ENCODE measurements around the gene EEFSEC. TPM values are rescaled to one million over a fixed set of nuclear protein-coding genes. Genes with fewer than 3 reads are reported as not detected.

Gene EEFSEC
- total RNA-seq, 1 donor from 2014 or later, result 0.92 TPM

DNA sequence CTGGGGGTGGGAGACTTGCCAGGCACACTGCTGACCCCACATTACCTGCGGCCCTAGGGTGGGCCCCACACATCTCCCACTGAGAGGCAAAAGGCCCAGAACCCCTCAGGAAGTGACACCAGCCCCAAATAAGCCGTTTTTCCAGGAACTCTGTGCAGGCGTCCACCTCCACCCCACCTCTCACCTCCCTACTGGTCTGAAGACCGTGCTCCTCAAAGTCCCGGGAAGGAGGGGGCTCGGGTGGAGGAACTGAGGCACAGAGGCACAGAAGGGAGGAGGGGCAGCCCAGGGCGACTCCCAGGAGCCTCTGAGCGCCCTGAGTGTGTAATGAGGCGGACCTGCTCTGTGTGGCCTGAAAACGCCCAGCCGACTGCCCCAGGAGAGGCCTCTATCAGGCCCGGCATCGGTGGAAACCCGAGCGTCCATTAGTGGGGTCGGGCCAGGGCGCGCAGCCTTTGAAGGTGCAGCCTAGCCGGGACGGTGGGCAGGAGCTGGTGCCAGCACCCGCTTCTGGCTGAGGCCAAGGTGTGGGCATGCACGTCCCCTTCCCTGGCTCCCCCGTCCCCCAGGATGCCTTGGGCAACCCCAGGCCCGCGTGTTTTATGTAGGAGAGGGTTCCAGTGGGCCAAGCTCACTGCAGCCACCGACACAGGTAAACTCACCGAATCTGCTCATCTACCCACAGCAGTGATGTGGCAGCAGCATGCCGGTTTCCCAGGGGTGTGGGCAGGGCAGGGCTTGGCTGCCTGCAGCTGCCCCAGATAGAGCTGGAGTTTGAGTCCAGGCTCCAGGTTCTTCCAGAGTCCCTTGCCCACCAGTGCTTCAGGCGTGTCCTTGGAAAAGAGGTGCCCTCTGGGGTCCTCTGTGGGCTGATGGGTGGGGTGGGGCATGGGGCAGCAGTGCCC lies 257.6 kb downstream of the EEFSEC start:
- peaks cover 12% of the 10 kb centered on the region for H3K27me3 Mint-ChIP-seq (ENCODE audit: insufficient read depth, low read depth)
- Histone ChIP-seq H3F3A (ENCODE audit: low read depth) (peaks cover 12% of the 10 kb centered on the region), H2AFZ (replicated peaks) (no peak overlapping the region), H3K9ac (no peak overlapping the region), H3K4me3 (no peak overlapping the region), H3K9me3 (ENCODE audit: low read depth) (no peaks in the 10 kb centered on the region), H4K20me1 (ENCODE audit: low read depth) (no peaks in the 10 kb centered on the region), H3K27me3 (no peaks in the 10 kb centered on the region), H3K4me1 (peaks cover 18% of the 10 kb centered on the region), H3K79me2 (ENCODE audit: low read depth) (no peaks in the 10 kb centered on the region), H3K36me3 (no peaks in the 10 kb centered on the region), H3K27ac (no peak overlapping the region), H3K4me2 (no peak overlapping the region)
- peaks cover 21% of the 10 kb centered on the region for H3K4me1 Mint-ChIP-seq
- H3K9me3 Mint-ChIP-seq, result no peaks in the 10 kb centered on the region
- H3K36me3 Mint-ChIP-seq, result peaks cover 2% of the 10 kb centered on the region
- no peak overlapping the region for H3K27ac Mint-ChIP-seq
- DNase-seq (ENCODE audit: low spot score), result no peak
- H3K4me3 Mint-ChIP-seq, result no peak overlapping the region
- no peak for TF ChIP-seq EZH2 (IDR thresholded peaks at IDR 0.05)
- TF ChIP-seq EZH2phosphoT487 (IDR thresholded peaks at IDR 0.05), result no peak
- TF ChIP-seq, protein P1, sequence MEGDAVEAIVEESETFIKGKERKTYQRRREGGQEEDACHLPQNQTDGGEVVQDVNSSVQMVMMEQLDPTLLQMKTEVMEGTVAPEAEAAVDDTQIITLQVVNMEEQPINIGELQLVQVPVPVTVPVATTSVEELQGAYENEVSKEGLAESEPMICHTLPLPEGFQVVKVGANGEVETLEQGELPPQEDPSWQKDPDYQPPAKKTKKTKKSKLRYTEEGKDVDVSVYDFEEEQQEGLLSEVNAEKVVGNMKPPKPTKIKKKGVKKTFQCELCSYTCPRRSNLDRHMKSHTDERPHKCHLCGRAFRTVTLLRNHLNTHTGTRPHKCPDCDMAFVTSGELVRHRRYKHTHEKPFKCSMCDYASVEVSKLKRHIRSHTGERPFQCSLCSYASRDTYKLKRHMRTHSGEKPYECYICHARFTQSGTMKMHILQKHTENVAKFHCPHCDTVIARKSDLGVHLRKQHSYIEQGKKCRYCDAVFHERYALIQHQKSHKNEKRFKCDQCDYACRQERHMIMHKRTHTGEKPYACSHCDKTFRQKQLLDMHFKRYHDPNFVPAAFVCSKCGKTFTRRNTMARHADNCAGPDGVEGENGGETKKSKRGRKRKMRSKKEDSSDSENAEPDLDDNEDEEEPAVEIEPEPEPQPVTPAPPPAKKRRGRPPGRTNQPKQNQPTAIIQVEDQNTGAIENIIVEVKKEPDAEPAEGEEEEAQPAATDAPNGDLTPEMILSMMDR (IDR thresholded peaks at IDR 0.05), result no peak

DNA sequence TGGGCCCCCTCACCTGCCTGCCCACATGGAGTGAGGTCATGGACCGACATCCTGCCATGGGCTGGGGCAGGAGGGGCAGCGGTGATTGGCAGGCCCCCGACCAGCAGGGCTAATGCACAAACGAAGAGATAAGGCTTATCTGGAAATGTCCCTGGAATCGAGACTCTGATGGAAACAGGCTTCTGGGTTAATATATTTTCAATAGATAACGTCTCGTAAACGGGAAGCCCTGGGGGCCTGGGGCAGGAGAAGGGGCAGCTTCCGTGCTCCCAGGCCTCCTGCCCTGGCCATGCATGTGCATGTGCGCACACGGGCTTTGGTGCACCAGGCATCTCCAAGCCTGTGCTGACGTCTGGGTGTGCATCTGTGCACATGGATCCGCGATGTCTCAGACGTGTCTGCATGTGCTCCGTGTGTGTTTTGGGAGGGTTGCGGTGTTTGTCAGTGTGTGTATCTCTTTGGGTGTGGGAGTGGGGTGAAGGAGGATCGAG lies 258.3 kb downstream of the EEFSEC start:
- peak overlapping the region; percentile 6 for H3K4me3 Mint-ChIP-seq
- Histone ChIP-seq H2AFZ (replicated peaks) (no peak overlapping the region), H3K27ac (no peak overlapping the region), H3K36me3 (no peaks in the 10 kb centered on the region), H3K4me3 (no peak overlapping the region), H3K79me2 (ENCODE audit: low read depth) (no peaks in the 10 kb centered on the region), H3K4me2 (no peak overlapping the region), H4K20me1 (ENCODE audit: low read depth) (no peaks in the 10 kb centered on the region), H3K9ac (no peak overlapping the region), H3K9me3 (ENCODE audit: low read depth) (no peaks in the 10 kb centered on the region), H3F3A (ENCODE audit: low read depth) (peaks cover 12% of the 10 kb centered on the region), H3K27me3 (no peaks in the 10 kb centered on the region), H3K4me1 (peaks cover 18% of the 10 kb centered on the region)
- H3K27ac Mint-ChIP-seq, result peak overlapping the region; percentile 5
- TF ChIP-seq EZH2phosphoT487 (IDR thresholded peaks at IDR 0.05) (no peak), EZH2 (IDR thresholded peaks at IDR 0.05) (no peak)
- TF ChIP-seq, protein P1 (IDR thresholded peaks at IDR 0.05), result no peak
- peaks cover 9% of the 10 kb centered on the region for H3K27me3 Mint-ChIP-seq (ENCODE audit: insufficient read depth, low read depth)
- peaks cover 21% of the 10 kb centered on the region for H3K4me1 Mint-ChIP-seq
- no peak for DNase-seq (ENCODE audit: low spot score)
- H3K9me3 Mint-ChIP-seq, result no peaks in the 10 kb centered on the region
- H3K36me3 Mint-ChIP-seq, result peaks cover 2% of the 10 kb centered on the region

DNA sequence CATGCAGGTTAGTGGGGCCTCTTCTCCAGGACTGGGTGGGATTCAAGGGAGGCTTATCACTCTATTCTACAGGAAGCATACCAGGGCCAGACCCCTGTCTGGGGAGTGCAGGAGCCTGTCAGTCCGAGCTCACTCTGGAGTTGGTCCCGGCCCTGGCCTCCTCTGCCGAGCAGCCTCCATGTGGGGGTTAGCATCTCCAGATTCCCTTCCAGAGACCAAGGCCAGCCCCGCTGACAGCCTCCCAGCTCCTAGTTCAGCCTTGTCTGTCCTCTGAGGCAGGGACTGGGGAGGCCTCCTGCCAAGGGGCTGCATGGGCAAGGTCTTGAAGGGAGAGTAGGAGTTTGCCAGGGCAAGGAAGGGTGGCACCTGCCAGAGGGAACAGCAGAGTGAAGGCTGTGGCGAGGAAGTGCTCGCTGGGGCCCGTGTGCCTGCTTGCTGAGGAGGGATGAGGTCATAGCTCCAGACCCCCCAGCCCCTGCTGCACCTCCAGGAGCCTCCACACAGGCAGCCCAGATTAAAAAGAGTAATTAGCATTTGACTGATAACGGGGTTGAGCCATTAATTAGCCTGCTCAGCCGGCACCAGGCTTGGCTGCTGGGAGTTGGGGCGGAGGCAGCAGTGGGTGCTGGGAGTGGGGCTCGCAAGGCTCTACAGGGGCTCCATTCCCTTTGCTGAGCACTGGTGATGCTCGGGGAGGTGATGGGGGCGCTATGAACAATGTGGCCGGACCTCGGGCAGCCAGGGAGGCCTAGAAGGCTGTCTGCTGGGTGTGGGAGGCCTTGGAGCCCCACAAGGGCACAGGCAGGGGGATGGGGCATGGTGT lies 259.1 kb downstream of the EEFSEC start:
- no peaks in the 10 kb centered on the region for H3K36me3 Mint-ChIP-seq
- peak overlapping the region; percentile 12 for H2AFZ ChIP-seq (replicated peaks)
- H3F3A ChIP-seq (ENCODE audit: low read depth), result peaks cover 12% of the 10 kb centered on the region
- peak overlapping the region; percentile 25 for H3K27ac Mint-ChIP-seq
- H3K27me3 Mint-ChIP-seq (ENCODE audit: insufficient read depth, low read depth), result peaks cover 5% of the 10 kb centered on the region
- H3K9me3 Mint-ChIP-seq, result no peaks in the 10 kb centered on the region
- H3K9ac ChIP-seq, result no peak overlapping the region
- H4K20me1 ChIP-seq (ENCODE audit: low read depth), result no peaks in the 10 kb centered on the region
- peak; percentile 43 for DNase-seq (ENCODE audit: low spot score)
- H3K27ac ChIP-seq, result no peak overlapping the region
- no peaks in the 10 kb centered on the region for H3K36me3 ChIP-seq
- TF ChIP-seq, protein P1 (IDR thresholded peaks at IDR 0.05), result no peak
- TF ChIP-seq EZH2phosphoT487 (IDR thresholded peaks at IDR 0.05) (no peak), EZH2 (IDR thresholded peaks at IDR 0.05) (no peak)
- H3K4me1 ChIP-seq, result peaks cover 18% of the 10 kb centered on the region
- peak overlapping the region; percentile 48 for H3K4me2 ChIP-seq
- peaks cover 21% of the 10 kb centered on the region for H3K4me1 Mint-ChIP-seq
- no peak overlapping the region for H3K4me3 ChIP-seq
- H3K79me2 ChIP-seq (ENCODE audit: low read depth), result no peaks in the 10 kb centered on the region
- no peaks in the 10 kb centered on the region for H3K9me3 ChIP-seq (ENCODE audit: low read depth)
- no peaks in the 10 kb centered on the region for H3K27me3 ChIP-seq
- H3K4me3 Mint-ChIP-seq, result peak overlapping the region; percentile 6
